ENCODE data around the gene LOXHD1.

- TF ChIP-seq CTCF (IDR thresholded peaks at IDR 0.05) (no peak), EP300 (IDR thresholded peaks at IDR 0.05) (no peak), POLR2A (IDR thresholded peaks at IDR 0.05; ENCODE audit: low read depth) (no peak)
These were observed 106.4 kb downstream of the LOXHD1 start for GRCh38 chr18:46550609-46551008.
